ENCODE data around the gene SERP2. TPM values are rescaled to one million over a fixed set of nuclear protein-coding genes. Genes with fewer than 3 reads are reported as not detected.

Gene SERP2
- total RNA-seq, 1 experiment from 2014 or later = 1.2 TPM

GRCh38 chr13:44347301-44347700, 26.3 kb upstream of the SERP2 start:
- TF ChIP-seq EZH2 (IDR thresholded peaks at IDR 0.05; ENCODE audit: low read length, unreplicated experiment) (no peak), CTCF (conservative IDR thresholded peaks at IDR 0.05; ENCODE audit: low read depth, low read length) (no peak), EZH2phosphoT487 (IDR thresholded peaks at IDR 0.05; ENCODE audit: borderline replicate concordance, low read length) (no peak)
- CTCF ChIA-PET = no interaction called here
- Histone ChIP-seq H3K9ac (ENCODE audit: low read length) (no peak overlapping the region), H3K4me2 (ENCODE audit: low read length) (no peak overlapping the region), H3K27me3 (ENCODE audit: low read length) (no peaks in the 10 kb centered on the region), H4K20me1 (ENCODE audit: low read length) (no peaks in the 10 kb centered on the region), H3K9me2 (replicated peaks; ENCODE audit: low read length) (no peaks in the 10 kb centered on the region), H3K36me3 (ENCODE audit: low read depth, low read length) (no peaks in the 10 kb centered on the region), H3K27ac (ENCODE audit: low read length) (no peak overlapping the region), H3K79me2 (ENCODE audit: low read length) (no peaks in the 10 kb centered on the region), H2AFZ (ENCODE audit: low read length) (no peak overlapping the region), H3K4me1 (ENCODE audit: insufficient read depth, low read length) (no peaks in the 10 kb centered on the region), H3F3A (ENCODE audit: low read length, unreplicated experiment) (no peaks in the 10 kb centered on the region), H3K4me3 (ENCODE audit: low read length) (no peak overlapping the region), H3K9me3 (ENCODE audit: low read length) (no peaks in the 10 kb centered on the region)
- POLR2A ChIA-PET (ENCODE audit: unreplicated experiment) = no interaction called here
- BruUV-seq (replicated peaks) = no TSS peak
- ATAC-seq (no peak), DNase-seq (no peak)
- intact Hi-C loops (cut with micrococcal nuclease) = no loop called here

- ChIA-PET CTCF (no interaction called here), POLR2A (ENCODE audit: unreplicated experiment) (no interaction called here)
- DNase-seq = no peak
- Histone ChIP-seq H3K27ac (ENCODE audit: low read length) (no peak overlapping the region), H3K9ac (ENCODE audit: low read length) (no peak overlapping the region), H3K4me2 (ENCODE audit: low read length) (no peak overlapping the region), H4K20me1 (ENCODE audit: low read length) (no peaks in the 10 kb centered on the region), H2AFZ (ENCODE audit: low read length) (no peak overlapping the region), H3K4me3 (ENCODE audit: low read length) (no peak overlapping the region), H3K27me3 (ENCODE audit: low read length) (no peaks in the 10 kb centered on the region), H3K9me3 (ENCODE audit: low read length) (no peaks in the 10 kb centered on the region), H3K9me2 (replicated peaks; ENCODE audit: low read length) (no peaks in the 10 kb centered on the region), H3K79me2 (ENCODE audit: low read length) (no peaks in the 10 kb centered on the region), H3K4me1 (ENCODE audit: insufficient read depth, low read length) (no peaks in the 10 kb centered on the region), H3F3A (ENCODE audit: low read length, unreplicated experiment) (no peaks in the 10 kb centered on the region), H3K36me3 (ENCODE audit: low read depth, low read length) (no peaks in the 10 kb centered on the region)
- no TSS peak for BruUV-seq (replicated peaks)
- no peak for ATAC-seq
- intact Hi-C loops (cut with micrococcal nuclease) = no loop called here
- TF ChIP-seq EZH2 (IDR thresholded peaks at IDR 0.05; ENCODE audit: low read length, unreplicated experiment) = no peak
- no peak for TF ChIP-seq CTCF (conservative IDR thresholded peaks at IDR 0.05; ENCODE audit: low read depth, low read length)
- no peak for TF ChIP-seq EZH2phosphoT487 (IDR thresholded peaks at IDR 0.05; ENCODE audit: borderline replicate concordance, low read length)
Measured at GRCh38 chr13:44347949-44348348, 25.7 kb upstream of the SERP2 start.

- no peaks in the 10 kb centered on the region for H3K9me2 ChIP-seq (replicated peaks; ENCODE audit: low read length)
- no peak overlapping the region for H3K27ac ChIP-seq (ENCODE audit: low read length)
- no peak overlapping the region for H3K9ac ChIP-seq (ENCODE audit: low read length)
- no peaks in the 10 kb centered on the region for H3K36me3 ChIP-seq (ENCODE audit: low read depth, low read length)
- BruUV-seq (replicated peaks) = no TSS peak
- intact Hi-C loops (cut with micrococcal nuclease) = no loop called here
- CTCF ChIA-PET = no interaction called here
- TF ChIP-seq EZH2phosphoT487 (IDR thresholded peaks at IDR 0.05; ENCODE audit: borderline replicate concordance, low read length) (no peak), EZH2 (IDR thresholded peaks at IDR 0.05; ENCODE audit: low read length, unreplicated experiment) (no peak), CTCF (conservative IDR thresholded peaks at IDR 0.05; ENCODE audit: low read depth, low read length) (no peak)
- H3K9me3 ChIP-seq (ENCODE audit: low read length) = no peaks in the 10 kb centered on the region
- no peaks in the 10 kb centered on the region for H3K4me1 ChIP-seq (ENCODE audit: insufficient read depth, low read length)
- no peaks in the 10 kb centered on the region for H3K27me3 ChIP-seq (ENCODE audit: low read length)
- H3K4me2 ChIP-seq (ENCODE audit: low read length) = no peak overlapping the region
- no peaks in the 10 kb centered on the region for H3F3A ChIP-seq (ENCODE audit: low read length, unreplicated experiment)
- ATAC-seq (no peak), DNase-seq (no peak)
- POLR2A ChIA-PET (ENCODE audit: unreplicated experiment) = no interaction called here
- H2AFZ ChIP-seq (ENCODE audit: low read length) = no peak overlapping the region
- H4K20me1 ChIP-seq (ENCODE audit: low read length) = no peaks in the 10 kb centered on the region
- no peaks in the 10 kb centered on the region for H3K79me2 ChIP-seq (ENCODE audit: low read length)
- H3K4me3 ChIP-seq (ENCODE audit: low read length) = no peak overlapping the region
Measured at GRCh38 chr13:44350775-44351504, 22.7 kb upstream of the SERP2 start.

All from PC-3 (cell line).